Keratinocyte (primary cell): ENCODE results near the gene KCNS3.

ENCODE experiments used
- EZH2 ChIP-seq: IDR thresholded peaks from one replicate; pipeline ENCODE4 v1.6.1; 2012; ENCODE audit warnings: inconsistent platforms, mild to moderate bottlenecking, low read length, moderate library complexity
- TF ChIP-seq, protein P1 (sequence below), 3 experiments: IDR thresholded peaks in 1 of 3; conservative IDR thresholded peaks in 1 of 3; optimal IDR thresholded peaks in 1 of 3; 2 replicates in 2 of 3; 3 replicates in 1 of 3; pipeline versions ENCODE3 to v1.5.1; 2011; ENCODE audit warnings: low read length in 3 of 3, mild to moderate bottlenecking in 3 of 3, moderate library complexity in 2 of 3, control low read depth in 1 of 3, inconsistent platforms in 1 of 3; ENCODE audit not compliant: insufficient read depth in 2 of 3; ENCODE audit errors: extremely low read depth in 1 of 3

DNA sequence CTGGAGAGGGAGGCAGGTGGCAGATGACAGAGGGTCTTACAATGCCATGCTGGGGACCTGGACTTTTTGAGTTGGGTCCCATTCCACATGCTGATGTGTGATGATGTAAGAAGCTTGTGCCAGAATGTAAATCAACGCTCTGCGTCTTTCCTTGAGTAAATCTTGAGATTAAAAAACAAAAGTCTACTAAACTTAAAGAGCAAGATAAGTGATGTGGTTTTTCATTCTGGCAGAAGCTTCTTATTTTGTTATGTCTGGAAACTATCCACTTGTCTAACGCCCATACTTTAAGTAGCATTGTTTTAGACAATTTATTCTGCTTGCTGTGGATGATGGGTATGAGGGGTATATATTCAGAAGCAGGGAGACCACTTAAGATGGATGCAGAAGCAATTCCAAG, 94.5 kb downstream of the KCNS3 start:
- TF ChIP-seq, protein P1, sequence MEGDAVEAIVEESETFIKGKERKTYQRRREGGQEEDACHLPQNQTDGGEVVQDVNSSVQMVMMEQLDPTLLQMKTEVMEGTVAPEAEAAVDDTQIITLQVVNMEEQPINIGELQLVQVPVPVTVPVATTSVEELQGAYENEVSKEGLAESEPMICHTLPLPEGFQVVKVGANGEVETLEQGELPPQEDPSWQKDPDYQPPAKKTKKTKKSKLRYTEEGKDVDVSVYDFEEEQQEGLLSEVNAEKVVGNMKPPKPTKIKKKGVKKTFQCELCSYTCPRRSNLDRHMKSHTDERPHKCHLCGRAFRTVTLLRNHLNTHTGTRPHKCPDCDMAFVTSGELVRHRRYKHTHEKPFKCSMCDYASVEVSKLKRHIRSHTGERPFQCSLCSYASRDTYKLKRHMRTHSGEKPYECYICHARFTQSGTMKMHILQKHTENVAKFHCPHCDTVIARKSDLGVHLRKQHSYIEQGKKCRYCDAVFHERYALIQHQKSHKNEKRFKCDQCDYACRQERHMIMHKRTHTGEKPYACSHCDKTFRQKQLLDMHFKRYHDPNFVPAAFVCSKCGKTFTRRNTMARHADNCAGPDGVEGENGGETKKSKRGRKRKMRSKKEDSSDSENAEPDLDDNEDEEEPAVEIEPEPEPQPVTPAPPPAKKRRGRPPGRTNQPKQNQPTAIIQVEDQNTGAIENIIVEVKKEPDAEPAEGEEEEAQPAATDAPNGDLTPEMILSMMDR (optimal IDR thresholded peaks at IDR 0.05 in 1 of 3, IDR thresholded peaks at IDR 0.05 in 1 of 3, conservative IDR thresholded peaks at IDR 0.05 in 1 of 3; ENCODE audit: extremely low read depth in 1 of 3, insufficient read depth in 2 of 3, low read length in 3 of 3): no peak
- TF ChIP-seq EZH2: no peak
